Upper lobe of right lung (tissue), 1 donor: Measurements from ENCODE around the gene SLC38A2. TPM values are rescaled to one million over a fixed set of nuclear protein-coding genes. Genes with fewer than 3 reads are reported as not detected.

Source experiments
- ATAC-seq: fragments of 200-7000 bp; cut with Tn5 transposase; one replicate; pipeline ENCODE4 v1.9.1; 2020; ENCODE audit warnings: mild to moderate bottlenecking, moderate library complexity
- DNase-seq: peaks from one replicate; pipeline ENCODE4 v3.0.0-alpha.2; 2020
- H3K27ac ChIP-seq: fragments of 200-600 bp; one replicate; pipeline ENCODE4 v1.8.0; 2022
- H3K27me3 ChIP-seq: fragments of 200-600 bp; one replicate; pipeline ENCODE4 v1.8.0; 2022; ENCODE audit warnings: mild to moderate bottlenecking
- H3K36me3 ChIP-seq: fragments of 200-600 bp; one replicate; pipeline ENCODE4 v1.8.0; 2022
- H3K4me1 ChIP-seq: fragments of 200-600 bp; one replicate; pipeline ENCODE4 v1.8.0; 2022
- H3K4me3 ChIP-seq: fragments of 200-600 bp; one replicate; pipeline ENCODE4 v1.8.0; 2022; ENCODE audit warnings: mild to moderate bottlenecking
- H3K9me3 ChIP-seq: fragments of 200-600 bp; one replicate; pipeline ENCODE4 v1.8.0; 2022
- intact Hi-C: fragments of 100-400 bp; cut with DNase I; formaldehyde crosslinking; loops from one replicate; pipeline ENCODE4 v1.11.0; 2022
- total RNA-seq: library from RNA; stranded (reverse); fragmentation: NEBNext Ultra II Directional; extraction: Animal tissue kit (Norgen Biotek cat#: 25700); gene quantifications from one replicate; pipeline ENCODE4 v1.2.1, GENCODE V29; 2021
- TF ChIP-seq, protein P1 (sequence below): fragments of 200-600 bp; IDR thresholded peaks from one replicate; pipeline ENCODE4 v1.8.0; 2022; ENCODE audit warnings: antibody characterized with exemption
- donor health status: DM: no; HTN: yes; CAD: no; lungs with severe emphysema.

SLC38A2 gene
- total RNA-seq, 1 donor from 2014 or later: 343 TPM

DNA sequence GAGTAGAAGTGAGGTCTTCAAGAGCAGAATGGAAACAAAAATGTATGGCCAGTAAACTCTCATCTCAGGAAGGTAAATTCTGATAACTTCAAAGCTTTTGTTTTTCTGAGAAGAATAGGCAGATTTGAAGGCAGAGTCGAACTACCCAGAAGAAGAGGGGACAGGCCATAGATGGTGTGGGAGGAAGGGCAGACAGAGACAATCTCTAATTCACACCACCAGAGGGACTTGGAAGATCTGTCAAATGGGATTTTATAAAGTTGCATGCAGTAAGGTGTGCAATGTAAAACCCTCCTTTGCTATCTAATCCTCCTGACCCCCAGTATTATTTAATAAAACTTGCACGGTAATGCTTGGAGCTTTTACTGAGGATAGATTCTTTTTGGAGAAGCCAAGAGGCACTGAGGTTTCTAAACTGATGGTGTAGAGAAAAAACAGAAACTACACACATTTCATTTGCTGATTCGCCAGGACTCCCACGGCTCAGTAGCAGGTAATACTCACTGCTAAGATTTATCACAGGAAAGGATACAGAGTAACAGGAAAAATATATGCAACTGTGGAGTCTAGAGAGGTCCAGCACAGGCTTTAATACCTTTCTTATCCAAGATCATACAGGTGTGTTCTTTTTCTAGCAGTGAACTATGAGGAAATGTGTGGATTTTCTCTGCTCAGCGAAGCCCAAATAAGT, 18.3 kb downstream of the SLC38A2 start:
- peaks cover 3% of the 10 kb centered on the region for H3K4me1 ChIP-seq
- H3K36me3 ChIP-seq: peaks cover 9% of the 10 kb centered on the region
- DNase-seq (no peak), ATAC-seq (no peak)
- no peak overlapping the region for H3K4me3 ChIP-seq
- no peaks in the 10 kb centered on the region for H3K27me3 ChIP-seq
- TF ChIP-seq, protein P1, sequence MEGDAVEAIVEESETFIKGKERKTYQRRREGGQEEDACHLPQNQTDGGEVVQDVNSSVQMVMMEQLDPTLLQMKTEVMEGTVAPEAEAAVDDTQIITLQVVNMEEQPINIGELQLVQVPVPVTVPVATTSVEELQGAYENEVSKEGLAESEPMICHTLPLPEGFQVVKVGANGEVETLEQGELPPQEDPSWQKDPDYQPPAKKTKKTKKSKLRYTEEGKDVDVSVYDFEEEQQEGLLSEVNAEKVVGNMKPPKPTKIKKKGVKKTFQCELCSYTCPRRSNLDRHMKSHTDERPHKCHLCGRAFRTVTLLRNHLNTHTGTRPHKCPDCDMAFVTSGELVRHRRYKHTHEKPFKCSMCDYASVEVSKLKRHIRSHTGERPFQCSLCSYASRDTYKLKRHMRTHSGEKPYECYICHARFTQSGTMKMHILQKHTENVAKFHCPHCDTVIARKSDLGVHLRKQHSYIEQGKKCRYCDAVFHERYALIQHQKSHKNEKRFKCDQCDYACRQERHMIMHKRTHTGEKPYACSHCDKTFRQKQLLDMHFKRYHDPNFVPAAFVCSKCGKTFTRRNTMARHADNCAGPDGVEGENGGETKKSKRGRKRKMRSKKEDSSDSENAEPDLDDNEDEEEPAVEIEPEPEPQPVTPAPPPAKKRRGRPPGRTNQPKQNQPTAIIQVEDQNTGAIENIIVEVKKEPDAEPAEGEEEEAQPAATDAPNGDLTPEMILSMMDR: no peak
- no peaks in the 10 kb centered on the region for H3K9me3 ChIP-seq
- intact Hi-C loops: no loop called here
- H3K27ac ChIP-seq: no peak overlapping the region

DNA sequence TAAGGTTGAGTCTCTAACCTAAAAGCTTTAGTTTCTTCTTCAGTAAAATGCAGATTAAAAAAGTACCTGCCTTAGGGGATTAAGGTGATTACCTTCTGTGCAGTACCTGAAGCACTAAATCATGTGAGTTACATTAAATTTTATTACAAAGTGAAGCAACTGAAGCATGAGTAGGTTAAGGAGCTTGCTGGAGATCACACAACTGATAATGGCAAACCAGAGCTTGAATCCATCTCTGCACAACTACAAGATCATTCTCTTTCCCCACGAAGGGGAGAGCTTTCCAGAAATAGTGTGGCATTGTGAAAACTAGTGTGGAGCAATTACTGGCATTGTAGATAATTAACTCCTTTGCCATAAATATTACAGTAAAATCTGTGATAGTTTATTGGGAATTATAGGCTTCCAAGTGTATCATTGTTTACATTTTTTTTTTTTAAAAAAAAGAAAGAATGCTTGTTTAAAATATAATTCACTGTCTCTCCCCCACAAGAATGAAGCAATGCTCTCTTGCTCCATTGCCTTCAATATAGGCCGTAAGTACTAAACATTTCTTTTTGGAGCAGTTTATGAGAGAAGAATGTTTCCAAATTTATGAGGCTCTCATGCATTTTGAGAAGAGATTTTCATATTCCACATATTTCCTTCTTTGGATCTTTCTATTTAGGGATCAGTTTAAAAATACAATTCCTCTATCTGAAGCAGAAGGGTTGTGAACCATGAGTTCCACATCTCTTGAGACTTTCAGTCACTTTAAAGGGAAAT, 20.5 kb downstream of the SLC38A2 start:
- no peak overlapping the region for H3K27ac ChIP-seq
- no peaks in the 10 kb centered on the region for H3K4me1 ChIP-seq
- intact Hi-C loops: no loop called here

DNA sequence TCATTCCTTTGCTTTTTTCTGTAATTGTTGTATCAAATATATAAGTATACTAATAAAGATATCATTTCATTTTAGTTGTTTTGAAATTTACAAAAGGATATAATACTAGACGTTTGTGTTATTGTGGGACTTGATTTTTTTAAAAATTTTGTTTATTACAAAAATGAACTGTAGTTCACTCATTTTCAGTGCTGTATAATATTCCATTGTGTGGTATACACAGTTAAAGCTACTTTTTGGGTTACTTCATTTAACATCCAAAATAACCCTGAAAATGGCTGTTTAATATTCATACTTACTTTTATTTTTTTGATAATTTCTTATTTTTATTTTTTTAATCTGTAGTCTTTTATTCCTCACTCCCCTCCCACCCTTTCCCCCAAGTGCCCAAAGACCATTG, 21.4 kb downstream of the SLC38A2 start:
- Histone ChIP-seq H3K27ac (no peak overlapping the region), H3K4me3 (no peak overlapping the region), H3K4me1 (no peaks in the 10 kb centered on the region), H3K9me3 (no peaks in the 10 kb centered on the region), H3K36me3 (no peaks in the 10 kb centered on the region), H3K27me3 (no peaks in the 10 kb centered on the region)
- DNase-seq (no peak), ATAC-seq (no peak)
- TF ChIP-seq, protein P1: no peak
- intact Hi-C loops: no loop called here

More for the DNA sequence above, 20.5 kb downstream of the SLC38A2 start:
- Histone ChIP-seq H3K36me3 (no peaks in the 10 kb centered on the region), H3K4me3 (no peak overlapping the region), H3K27me3 (no peaks in the 10 kb centered on the region), H3K9me3 (no peaks in the 10 kb centered on the region)
- ATAC-seq: no peak
- DNase-seq: no peak
- TF ChIP-seq, protein P1: no peak

DNA sequence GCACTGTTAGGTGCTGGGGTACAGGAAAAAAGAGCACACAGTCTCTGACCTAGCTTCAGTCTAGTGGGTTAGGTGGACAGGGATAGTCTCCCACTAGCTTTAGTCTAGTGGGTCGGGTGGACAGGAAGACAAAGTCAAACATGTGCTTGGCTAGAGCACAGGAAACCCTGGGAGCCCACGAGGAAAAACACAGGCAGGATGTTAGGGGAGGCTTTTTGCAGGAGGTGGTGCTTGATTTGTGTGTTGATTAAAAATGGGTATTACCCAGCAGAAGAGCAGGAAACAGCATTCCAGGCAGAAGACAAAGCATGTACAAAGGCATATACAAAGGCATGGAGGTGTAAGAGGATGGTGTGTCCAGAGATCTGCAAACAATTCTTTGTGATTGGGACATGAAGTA, 23.3 kb downstream of the SLC38A2 start:
- H3K36me3 ChIP-seq: no peaks in the 10 kb centered on the region
- intact Hi-C loops: no loop called here
- H3K9me3 ChIP-seq: no peaks in the 10 kb centered on the region
- H3K27me3 ChIP-seq: no peaks in the 10 kb centered on the region
- H3K4me3 ChIP-seq: no peak overlapping the region
- TF ChIP-seq, protein P1: no peak
- H3K27ac ChIP-seq: no peak overlapping the region
- DNase-seq (no peak), ATAC-seq (no peak)
- no peaks in the 10 kb centered on the region for H3K4me1 ChIP-seq

DNA sequence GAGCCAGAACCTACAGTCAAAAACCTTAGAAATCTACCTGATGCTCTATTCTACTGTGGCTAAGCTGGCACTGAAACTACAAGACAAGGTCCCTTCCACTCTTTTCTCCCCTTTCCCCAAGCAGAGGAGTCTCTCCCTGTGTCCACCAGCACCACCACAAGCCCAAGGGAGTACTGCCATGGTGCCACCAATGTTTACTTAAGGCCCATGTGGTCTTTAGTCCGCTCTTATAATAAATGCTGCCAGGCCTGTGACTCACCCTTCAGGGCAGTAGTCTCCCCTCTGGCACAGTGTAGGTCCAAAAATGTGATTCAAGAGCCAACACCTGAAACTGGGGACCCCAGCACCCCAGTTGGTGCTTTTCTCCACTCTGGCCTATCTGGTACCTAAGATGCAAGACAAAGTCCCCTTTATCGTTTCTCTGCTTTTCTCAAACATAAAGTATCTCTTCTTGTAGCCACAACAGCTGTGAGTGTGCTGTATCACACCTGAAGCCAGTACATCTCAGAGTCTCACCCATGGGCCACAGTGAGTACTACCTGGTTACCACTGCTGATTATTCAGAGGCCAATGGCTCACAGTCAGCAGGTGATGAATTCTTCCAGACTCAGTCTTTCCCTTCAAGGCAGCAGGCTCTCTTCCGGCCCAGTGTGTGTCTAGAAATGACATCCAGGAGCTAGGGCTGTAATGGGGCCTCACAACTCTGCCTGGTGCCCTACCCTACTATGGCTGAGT, 29.3 kb downstream of the SLC38A2 start:
- no peak for DNase-seq
- H3K36me3 ChIP-seq: no peaks in the 10 kb centered on the region
- no peaks in the 10 kb centered on the region for H3K4me1 ChIP-seq
- intact Hi-C loops: no loop called here
- H3K4me3 ChIP-seq: no peak overlapping the region
- TF ChIP-seq, protein P1: no peak
- no peaks in the 10 kb centered on the region for H3K27me3 ChIP-seq
- no peaks in the 10 kb centered on the region for H3K9me3 ChIP-seq
- ATAC-seq: no peak
- no peak overlapping the region for H3K27ac ChIP-seq
